ENCODE data around the gene RMDN3.

RMDN3 gene

DNA sequence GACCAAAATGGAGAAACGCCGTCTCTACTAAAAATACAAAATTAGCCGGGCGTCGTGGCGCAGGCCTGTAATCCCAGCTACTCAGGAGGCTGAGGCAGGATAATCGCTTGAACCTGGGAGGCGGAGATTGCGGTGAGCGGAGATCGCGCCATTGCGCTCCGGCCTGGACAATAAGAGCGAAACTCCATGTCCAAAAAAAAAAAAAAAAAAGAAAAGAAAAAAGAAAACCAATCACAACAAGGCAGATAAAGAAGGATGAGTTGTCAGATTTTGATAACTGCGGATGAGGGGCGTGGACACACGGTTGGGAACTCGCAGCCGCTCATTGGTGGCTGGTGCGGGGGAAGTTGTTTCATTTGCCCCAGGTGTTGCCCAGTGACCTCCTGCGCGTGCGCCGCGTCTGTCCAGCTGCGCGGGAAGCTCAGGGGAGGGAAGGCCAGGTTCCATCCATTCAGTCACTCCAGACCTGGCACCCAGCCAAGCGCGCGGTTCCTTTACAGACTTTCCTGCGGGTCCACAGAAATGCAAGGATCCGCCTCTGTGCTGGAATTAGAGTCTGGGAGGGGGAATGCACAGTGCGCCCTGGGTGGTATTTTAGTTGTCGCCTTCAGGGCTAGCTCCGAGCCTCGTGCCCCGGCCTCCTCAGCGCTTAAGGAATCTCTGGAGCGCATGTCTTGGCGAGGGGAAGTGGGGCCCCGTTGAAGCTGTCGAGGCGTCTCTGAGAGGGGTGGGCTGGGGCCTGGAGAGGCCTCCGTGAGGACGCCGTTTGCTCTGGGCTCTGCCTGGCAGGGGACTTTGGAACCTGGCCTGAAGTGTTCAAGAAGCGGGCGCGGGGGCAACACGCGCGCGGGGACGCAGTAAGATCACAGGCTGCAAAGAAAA is 8.1 kb upstream of the RMDN3 start:
- H3K9me3 ChIP-seq (ENCODE audit: insufficient read depth, low read length, severe bottlenecking): no peaks in the 10 kb centered on the region
- H3K27me3 ChIP-seq (ENCODE audit: insufficient read depth, low read length, poor library complexity): no peaks in the 10 kb centered on the region
- DNase-seq: no peak
- peaks cover 14% of the 10 kb centered on the region for H3K36me3 ChIP-seq (ENCODE audit: insufficient read depth, low read length)
- no peak for ATAC-seq (ENCODE audit: insufficient read depth, low read depth)
- peaks cover 5% of the 10 kb centered on the region; the same call in 1 of the 2 replicates for H3K4me1 ChIP-seq (ENCODE audit: insufficient read depth, low read length)
- H3K4me3 ChIP-seq (ENCODE audit: low read depth in 1 of 2, low read length in 2 of 2): no peak overlapping the region
- no peak overlapping the region for H3K27ac ChIP-seq (ENCODE audit: low read length)
- H3K4me2 ChIP-seq (ENCODE audit: insufficient read depth, low read length): no peak overlapping the region
- H2AFZ ChIP-seq (ENCODE audit: low read depth, low read length): no peak overlapping the region
- H4K20me1 ChIP-seq (ENCODE audit: insufficient read depth, low read length): no peaks in the 10 kb centered on the region
- H3K9ac ChIP-seq (ENCODE audit: low read depth, low read length): no peak overlapping the region
- TF ChIP-seq EZH2 (IDR thresholded peaks at IDR 0.05; ENCODE audit: borderline replicate concordance, low read depth, low read length, severe bottlenecking): no peak
- TF ChIP-seq, protein P1, sequence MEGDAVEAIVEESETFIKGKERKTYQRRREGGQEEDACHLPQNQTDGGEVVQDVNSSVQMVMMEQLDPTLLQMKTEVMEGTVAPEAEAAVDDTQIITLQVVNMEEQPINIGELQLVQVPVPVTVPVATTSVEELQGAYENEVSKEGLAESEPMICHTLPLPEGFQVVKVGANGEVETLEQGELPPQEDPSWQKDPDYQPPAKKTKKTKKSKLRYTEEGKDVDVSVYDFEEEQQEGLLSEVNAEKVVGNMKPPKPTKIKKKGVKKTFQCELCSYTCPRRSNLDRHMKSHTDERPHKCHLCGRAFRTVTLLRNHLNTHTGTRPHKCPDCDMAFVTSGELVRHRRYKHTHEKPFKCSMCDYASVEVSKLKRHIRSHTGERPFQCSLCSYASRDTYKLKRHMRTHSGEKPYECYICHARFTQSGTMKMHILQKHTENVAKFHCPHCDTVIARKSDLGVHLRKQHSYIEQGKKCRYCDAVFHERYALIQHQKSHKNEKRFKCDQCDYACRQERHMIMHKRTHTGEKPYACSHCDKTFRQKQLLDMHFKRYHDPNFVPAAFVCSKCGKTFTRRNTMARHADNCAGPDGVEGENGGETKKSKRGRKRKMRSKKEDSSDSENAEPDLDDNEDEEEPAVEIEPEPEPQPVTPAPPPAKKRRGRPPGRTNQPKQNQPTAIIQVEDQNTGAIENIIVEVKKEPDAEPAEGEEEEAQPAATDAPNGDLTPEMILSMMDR (IDR thresholded peaks at IDR 0.05; ENCODE audit: borderline replicate concordance, extremely low read depth, low read length, poor library complexity, severe bottlenecking): no peak
- no peaks in the 10 kb centered on the region for H3K79me2 ChIP-seq (ENCODE audit: insufficient read depth, low read length)

DNA sequence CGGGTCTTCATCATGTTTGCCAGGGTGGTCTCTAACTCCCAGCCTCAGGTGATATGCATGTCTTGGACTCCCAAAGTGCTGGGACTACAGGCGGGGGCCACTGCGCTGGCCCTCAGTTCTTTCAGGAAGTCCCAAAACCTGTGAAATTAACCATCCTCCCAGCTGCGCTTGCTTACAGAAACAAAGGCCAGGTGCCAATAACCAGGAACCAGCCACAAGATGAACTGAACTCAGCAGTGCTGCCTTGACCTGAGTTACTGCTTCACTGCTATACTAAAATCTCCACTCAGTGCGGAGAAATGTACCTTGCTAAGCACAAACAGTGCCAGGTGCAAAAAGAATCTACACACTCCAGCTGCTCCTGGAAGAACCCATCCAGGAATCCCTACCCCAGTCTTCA is 4.9 kb upstream of the RMDN3 start:
- H3K79me2 ChIP-seq (ENCODE audit: insufficient read depth, low read length): peaks cover under 1% of the 10 kb centered on the region
- H3K9me3 ChIP-seq (ENCODE audit: insufficient read depth, low read length, severe bottlenecking): no peaks in the 10 kb centered on the region
- H4K20me1 ChIP-seq (ENCODE audit: insufficient read depth, low read length): no peaks in the 10 kb centered on the region
- H3K27me3 ChIP-seq (ENCODE audit: insufficient read depth, low read length, poor library complexity): no peaks in the 10 kb centered on the region
- peaks cover 8% of the 10 kb centered on the region for H3K4me1 ChIP-seq (ENCODE audit: insufficient read depth, low read length)
- no peaks in the 10 kb centered on the region for H3K36me3 ChIP-seq (ENCODE audit: insufficient read depth, low read length)
- no peak overlapping the region for H3K9ac ChIP-seq (ENCODE audit: low read depth, low read length)
- DNase-seq: no peak
- ATAC-seq (ENCODE audit: insufficient read depth, low read depth): no peak
- TF ChIP-seq EZH2 (IDR thresholded peaks at IDR 0.05; ENCODE audit: borderline replicate concordance, low read depth, low read length, severe bottlenecking): no peak
- TF ChIP-seq, protein P1 (IDR thresholded peaks at IDR 0.05; ENCODE audit: borderline replicate concordance, extremely low read depth, low read length, poor library complexity, severe bottlenecking): no peak
- H3K4me3 ChIP-seq (ENCODE audit: low read depth in 1 of 2, low read length in 2 of 2): no peak overlapping the region
- H3K27ac ChIP-seq (ENCODE audit: low read length): no peak overlapping the region
- H2AFZ ChIP-seq (ENCODE audit: low read depth, low read length): no peak overlapping the region
- H3K4me2 ChIP-seq (ENCODE audit: insufficient read depth, low read length): no peak overlapping the region

DNA sequence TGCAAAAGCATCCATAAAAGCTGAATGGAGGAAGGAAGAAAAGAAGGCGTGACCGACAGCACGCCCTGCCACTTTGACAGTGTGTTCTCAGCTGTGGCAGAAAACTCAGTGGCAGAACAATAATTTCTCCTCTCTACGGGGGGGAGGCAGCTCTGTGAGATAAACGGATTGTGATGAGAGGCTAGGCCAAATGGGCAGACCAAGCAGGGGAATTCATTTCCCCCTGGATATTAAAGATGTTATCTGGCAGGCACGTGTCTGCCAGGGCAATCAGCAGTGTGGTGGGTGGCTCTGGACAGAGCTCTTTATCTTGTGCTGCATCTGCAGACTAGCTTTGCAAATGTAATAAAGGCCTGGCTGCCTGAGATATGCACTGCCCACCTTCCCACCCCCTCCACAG is 1.9 kb upstream of the RMDN3 start:
- Histone ChIP-seq H3K4me1 (ENCODE audit: insufficient read depth, low read length) (peaks cover 34% of the 10 kb centered on the region), H2AFZ (ENCODE audit: low read depth, low read length) (no peak overlapping the region), H3K4me2 (ENCODE audit: insufficient read depth, low read length) (no peak overlapping the region), H3K4me3 (ENCODE audit: low read depth in 1 of 2, low read length in 2 of 2) (no peak overlapping the region), H3K9me3 (ENCODE audit: insufficient read depth, low read length, severe bottlenecking) (no peaks in the 10 kb centered on the region), H3K27me3 (ENCODE audit: insufficient read depth, low read length, poor library complexity) (no peaks in the 10 kb centered on the region), H3K79me2 (ENCODE audit: insufficient read depth, low read length) (peaks cover 26% of the 10 kb centered on the region), H3K27ac (ENCODE audit: low read length) (no peak overlapping the region), H4K20me1 (ENCODE audit: insufficient read depth, low read length) (peaks cover 1% of the 10 kb centered on the region; the same call in 1 of the 2 replicates), H3K9ac (ENCODE audit: low read depth, low read length) (no peak overlapping the region), H3K36me3 (ENCODE audit: insufficient read depth, low read length) (peaks cover 9% of the 10 kb centered on the region)
- no peak for DNase-seq
- no peak for ATAC-seq (ENCODE audit: insufficient read depth, low read depth)
- TF ChIP-seq EZH2 (IDR thresholded peaks at IDR 0.05; ENCODE audit: borderline replicate concordance, low read depth, low read length, severe bottlenecking): no peak
- TF ChIP-seq, protein P1 (IDR thresholded peaks at IDR 0.05; ENCODE audit: borderline replicate concordance, extremely low read depth, low read length, poor library complexity, severe bottlenecking): no peak
